SK-N-SH treated with all-trans-retinoic acid at 6 μM for 48 hours (cell line): ENCODE data around the gene TMEM240.

Source experiments
- ATAC-seq: fragments of 200-7000 bp; cut with Tn5 transposase; 3 replicates; pipeline ENCODE4 v1.9.1; 2020; ENCODE audit warnings: mild to moderate bottlenecking, moderate library complexity
- ARNTL ChIP-seq: fragments of 450-650 bp; formaldehyde crosslinking; IDR thresholded peaks from 2 replicates; pipeline ENCODE4 v1.5.0; 2020; ENCODE audit warnings: low read depth, mild to moderate bottlenecking, moderate library complexity, borderline replicate concordance
- BACH2 ChIP-seq: fragments of 250-450 bp; sonication (Bioruptor Pico); IDR thresholded peaks from 2 replicates; pipeline ENCODE4 v1.9.0; 2021; ENCODE audit warnings: mild to moderate bottlenecking, borderline replicate concordance
- CSDC2 ChIP-seq: fragments of 250-450 bp; sonication (Bioruptor Pico); IDR thresholded peaks from 2 replicates; pipeline ENCODE4 v1.5.0; 2020; ENCODE audit warnings: mild to moderate bottlenecking, moderate library complexity
- ISL1 ChIP-seq: fragments of 250-450 bp; sonication (Bioruptor Pico); IDR thresholded peaks from 2 replicates; pipeline ENCODE4 v2.1.2; 2022; ENCODE audit warnings: mild to moderate bottlenecking, moderate library complexity
- OSR1 ChIP-seq: fragments of 250-450 bp; sonication (Bioruptor Pico); IDR thresholded peaks from 2 replicates; pipeline ENCODE4 v1.8.0; 2022; ENCODE audit warnings: moderate library complexity, mild to moderate bottlenecking, inconsistent platforms
- POU6F1 ChIP-seq: fragments of 250-450 bp; sonication (Bioruptor Pico); IDR thresholded peaks from 2 replicates; pipeline ENCODE4 v1.8.0; 2021; ENCODE audit warnings: low read depth, mild to moderate bottlenecking, moderate library complexity, borderline replicate concordance
- RARB ChIP-seq: fragments of 250-450 bp; sonication (Bioruptor Pico); IDR thresholded peaks from 2 replicates; pipeline ENCODE4 v1.8.0; 2021; ENCODE audit warnings: mild to moderate bottlenecking, moderate library complexity
- SNAI2 ChIP-seq: fragments of 250-450 bp; sonication (Bioruptor Pico); IDR thresholded peaks from 2 replicates; pipeline ENCODE4 v1.5.0; 2020; ENCODE audit warnings: mild to moderate bottlenecking, moderate library complexity
- TCF4 ChIP-seq: fragments of 250-450 bp; sonication (Bioruptor Pico); IDR thresholded peaks from 2 replicates; pipeline ENCODE4 v1.8.0; 2021; ENCODE audit warnings: mild to moderate bottlenecking, moderate library complexity, borderline replicate concordance
- TOX ChIP-seq: fragments of 250-450 bp; sonication (Bioruptor Pico); IDR thresholded peaks from 2 replicates; pipeline ENCODE4 v1.8.0; 2021; ENCODE audit warnings: mild to moderate bottlenecking, moderate library complexity, borderline replicate concordance
- TSHZ2 ChIP-seq: fragments of 250-450 bp; sonication (Bioruptor Pico); IDR thresholded peaks from 2 replicates; pipeline ENCODE4 v1.5.0; 2020; ENCODE audit warnings: mild to moderate bottlenecking, moderate library complexity
- ZC3H10 ChIP-seq: fragments of 250-450 bp; sonication (Bioruptor Pico); IDR thresholded peaks from 2 replicates; pipeline ENCODE4 v1.5.1; 2021; ENCODE audit warnings: mild to moderate bottlenecking, moderate library complexity
- ZFP30 ChIP-seq: fragments of 450-650 bp; formaldehyde crosslinking; IDR thresholded peaks from 2 replicates; pipeline ENCODE4 v1.5.0; 2022; ENCODE audit warnings: mild to moderate bottlenecking, moderate library complexity
- ZNF565 ChIP-seq: fragments of 450-650 bp; formaldehyde crosslinking; conservative IDR thresholded peaks from 2 replicates; pipeline ENCODE4 v1.5.0; 2020; ENCODE audit warnings: low read depth, mild to moderate bottlenecking, moderate library complexity
- ZNF70 ChIP-seq: fragments of 450-650 bp; formaldehyde crosslinking; IDR thresholded peaks from 2 replicates; pipeline ENCODE4 v1.5.0; 2020; ENCODE audit warnings: mild to moderate bottlenecking, moderate library complexity
- ZNF8 ChIP-seq: fragments of 450-650 bp; formaldehyde crosslinking; IDR thresholded peaks from 2 replicates; pipeline ENCODE4 v1.5.0; 2020; ENCODE audit warnings: mild to moderate bottlenecking, moderate library complexity
- TF ChIP-seq, protein P1 (sequence below): fragments of 250-450 bp; sonication (Bioruptor Pico); IDR thresholded peaks from 2 replicates; pipeline ENCODE4 v1.5.1; 2020; ENCODE audit warnings: low read depth, mild to moderate bottlenecking, moderate library complexity
- TF ChIP-seq, protein P2 (sequence below): fragments of 250-450 bp; sonication (Bioruptor Pico); IDR thresholded peaks from 2 replicates; pipeline ENCODE4 v1.8.0; 2020; ENCODE audit warnings: mild to moderate bottlenecking, moderate library complexity, borderline replicate concordance

TMEM240 gene

DNA sequence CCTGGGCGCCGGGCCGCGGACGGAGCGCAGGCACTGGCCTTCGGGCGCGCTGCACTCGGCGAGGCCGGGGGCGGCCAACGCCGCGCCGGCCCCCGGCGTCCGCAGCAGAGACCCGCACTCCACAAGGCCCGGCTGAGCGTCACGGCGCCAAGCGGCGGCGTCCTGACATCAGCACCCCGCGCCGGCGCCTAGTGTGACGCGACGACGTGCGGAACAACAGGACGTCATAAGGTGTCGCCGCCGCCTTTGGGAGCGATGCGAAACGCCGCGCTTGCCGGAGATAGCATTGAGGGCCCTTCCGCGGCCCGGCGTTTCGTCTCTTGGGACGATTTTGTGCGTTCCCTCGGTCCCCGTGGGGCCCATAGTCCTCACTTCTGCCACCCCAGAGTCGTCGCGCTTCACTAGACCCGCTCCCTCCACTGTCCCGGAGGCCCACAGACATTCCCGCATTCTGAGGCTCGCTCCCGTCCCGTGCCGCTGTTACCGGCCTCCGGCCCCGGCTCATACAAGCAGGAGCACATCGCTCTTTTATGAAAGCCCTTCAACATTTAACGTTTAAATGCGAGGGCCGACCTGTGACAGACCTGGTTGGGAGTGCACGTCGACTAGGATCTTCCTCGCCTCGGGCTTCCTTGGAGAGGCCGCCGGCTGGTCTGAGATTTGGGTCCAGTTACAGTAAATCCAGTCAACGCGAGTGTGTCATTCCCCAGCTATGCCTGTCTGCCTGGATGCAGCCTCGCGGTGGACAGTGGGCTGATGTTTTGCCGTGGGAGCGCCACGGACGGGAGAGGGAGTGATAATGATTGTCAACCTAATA lies 34.5 kb upstream of the TMEM240 start, which contains the start of gene SSU72:
Gene SSU72 (minus strand): TSS at position 143 of the 817 bp plus-strand sequence. CDS start 306 bp downstream, outside the sequence.
- TF ChIP-seq TSHZ2 (CRISPR knock-in tag) (0 out of 2 replicates have a peak, but pooled peaks have one; percentile 13), TCF4 (no peak), ISL1 (CRISPR knock-in tag) (no peak), BACH2 (CRISPR knock-in tag) (no peak), ZNF565 (CRISPR knock-in tag) (no peak), OSR1 (CRISPR knock-in tag) (no peak)
- peak; percentile 70 for ATAC-seq

DNA sequence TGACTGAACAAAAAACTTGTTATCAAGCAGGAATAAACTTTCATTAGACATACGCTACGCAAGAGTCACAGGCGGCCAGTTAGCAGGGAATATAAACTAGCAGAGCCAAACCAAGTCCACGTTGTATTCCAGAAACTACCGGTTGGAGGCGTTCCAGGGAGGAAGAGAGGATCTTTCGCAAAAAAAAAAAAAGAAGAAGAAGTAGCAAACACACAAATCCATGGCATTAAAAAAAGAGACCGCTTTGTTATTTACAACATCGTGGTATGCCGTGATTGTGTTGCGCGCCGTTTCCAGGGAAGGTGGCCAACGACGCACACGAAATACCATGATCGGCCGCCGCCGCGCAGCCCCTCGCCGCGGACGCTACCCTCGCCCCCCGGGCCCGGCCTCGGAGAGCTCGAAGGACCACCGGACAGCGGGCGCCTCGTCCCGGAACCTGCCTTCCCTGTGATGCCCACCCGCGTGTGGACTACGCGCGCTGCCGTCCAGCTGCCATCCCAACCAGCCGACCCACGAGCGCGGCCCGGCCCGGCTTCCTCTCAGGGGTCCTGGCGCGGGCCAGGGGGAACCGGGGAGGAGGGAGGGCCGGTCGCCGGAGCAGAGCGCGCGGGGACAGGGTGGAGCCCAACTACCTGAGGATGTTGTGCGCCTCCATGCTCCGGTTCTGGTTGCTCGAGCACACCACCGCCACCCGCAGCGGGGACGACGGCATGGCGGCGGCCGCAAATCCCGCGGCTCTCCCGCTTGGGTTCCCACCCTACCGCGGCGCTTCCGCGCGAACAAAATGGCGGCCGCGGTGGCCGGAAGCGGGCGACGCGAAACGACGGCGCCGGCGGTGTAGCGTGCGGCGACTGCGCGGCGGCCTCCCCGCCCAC lies 33.7 kb upstream of the TMEM240 start:
- ATAC-seq, result peak; percentile 73
- TF ChIP-seq ZNF565 (CRISPR knock-in tag) (no peak), TSHZ2 (CRISPR knock-in tag) (no peak), TOX (no peak), ZFP30 (CRISPR knock-in tag) (no peak), ZC3H10 (CRISPR knock-in tag) (no peak), ARNTL (no peak), RARB (CRISPR knock-in tag) (no peak), OSR1 (CRISPR knock-in tag) (no peak), POU6F1 (CRISPR knock-in tag) (no peak), ZNF8 (no peak), ISL1 (CRISPR knock-in tag) (no peak), ZNF70 (no peak), CSDC2 (CRISPR knock-in tag) (no peak), SNAI2 (no peak), TCF4 (no peak)
- TF ChIP-seq, protein P1, sequence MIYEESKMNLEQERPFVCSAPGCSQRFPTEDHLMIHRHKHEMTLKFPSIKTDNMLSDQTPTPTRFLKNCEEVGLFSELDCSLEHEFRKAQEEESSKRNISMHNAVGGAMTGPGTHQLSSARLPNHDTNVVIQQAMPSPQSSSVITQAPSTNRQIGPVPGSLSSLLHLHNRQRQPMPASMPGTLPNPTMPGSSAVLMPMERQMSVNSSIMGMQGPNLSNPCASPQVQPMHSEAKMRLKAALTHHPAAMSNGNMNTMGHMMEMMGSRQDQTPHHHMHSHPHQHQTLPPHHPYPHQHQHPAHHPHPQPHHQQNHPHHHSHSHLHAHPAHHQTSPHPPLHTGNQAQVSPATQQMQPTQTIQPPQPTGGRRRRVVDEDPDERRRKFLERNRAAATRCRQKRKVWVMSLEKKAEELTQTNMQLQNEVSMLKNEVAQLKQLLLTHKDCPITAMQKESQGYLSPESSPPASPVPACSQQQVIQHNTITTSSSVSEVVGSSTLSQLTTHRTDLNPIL (CRISPR knock-in tag), result no peak
- TF ChIP-seq, protein P2, sequence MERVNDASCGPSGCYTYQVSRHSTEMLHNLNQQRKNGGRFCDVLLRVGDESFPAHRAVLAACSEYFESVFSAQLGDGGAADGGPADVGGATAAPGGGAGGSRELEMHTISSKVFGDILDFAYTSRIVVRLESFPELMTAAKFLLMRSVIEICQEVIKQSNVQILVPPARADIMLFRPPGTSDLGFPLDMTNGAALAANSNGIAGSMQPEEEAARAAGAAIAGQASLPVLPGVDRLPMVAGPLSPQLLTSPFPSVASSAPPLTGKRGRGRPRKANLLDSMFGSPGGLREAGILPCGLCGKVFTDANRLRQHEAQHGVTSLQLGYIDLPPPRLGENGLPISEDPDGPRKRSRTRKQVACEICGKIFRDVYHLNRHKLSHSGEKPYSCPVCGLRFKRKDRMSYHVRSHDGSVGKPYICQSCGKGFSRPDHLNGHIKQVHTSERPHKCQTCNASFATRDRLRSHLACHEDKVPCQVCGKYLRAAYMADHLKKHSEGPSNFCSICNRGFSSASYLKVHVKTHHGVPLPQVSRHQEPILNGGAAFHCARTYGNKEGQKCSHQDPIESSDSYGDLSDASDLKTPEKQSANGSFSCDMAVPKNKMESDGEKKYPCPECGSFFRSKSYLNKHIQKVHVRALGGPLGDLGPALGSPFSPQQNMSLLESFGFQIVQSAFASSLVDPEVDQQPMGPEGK (CRISPR knock-in tag), result no peak
